GM21515 (cell line): ENCODE results near the gene ROBO2.

Experiments
- ATAC-seq: cut with Tn5 transposase; IDR thresholded peaks from one replicate; pipeline ENCODE4 v1.9.1; 2021; ENCODE audit not compliant: unreplicated experiment

Gene ROBO2

GRCh38 chr3:77626157-77626556, 586.3 kb downstream of the ROBO2 start:
- no peak for ATAC-seq

- ATAC-seq: no peak
Measured at GRCh38 chr3:77648214-77648613, 608.3 kb downstream of the ROBO2 start.

- ATAC-seq: no peak
Measured at GRCh38 chr3:77648664-77649063, 608.8 kb downstream of the ROBO2 start.

GRCh38 chr3:77652624-77653023, 612.7 kb downstream of the ROBO2 start:
- ATAC-seq: no peak

- no peak for ATAC-seq
Measured at GRCh38 chr3:77655396-77655795, 615.5 kb downstream of the ROBO2 start.

GRCh38 chr3:77660718-77661117, 620.8 kb downstream of the ROBO2 start:
- ATAC-seq: no peak

- no peak for ATAC-seq
Measured at GRCh38 chr3:77667901-77668300, 628.0 kb downstream of the ROBO2 start.

GRCh38 chr3:77668376-77668775, 628.5 kb downstream of the ROBO2 start:
- ATAC-seq: no peak

- no peak for ATAC-seq
Measured at GRCh38 chr3:77672016-77672415, 632.1 kb downstream of the ROBO2 start.

GRCh38 chr3:77682162-77682561, 642.3 kb downstream of the ROBO2 start:
- no peak for ATAC-seq

- no peak for ATAC-seq
Measured at GRCh38 chr3:77684115-77684514, 644.2 kb downstream of the ROBO2 start.

GRCh38 chr3:77685713-77686112, 645.8 kb downstream of the ROBO2 start:
- no peak for ATAC-seq

GRCh38 chr3:77686560-77686959, 646.7 kb downstream of the ROBO2 start:
- no peak for ATAC-seq

- ATAC-seq: no peak
Measured at GRCh38 chr3:77687545-77687944, 647.6 kb downstream of the ROBO2 start.

GRCh38 chr3:77690284-77690845, 650.5 kb downstream of the ROBO2 start:
- ATAC-seq: no peak

GRCh38 chr3:77693147-77693546, 653.2 kb downstream of the ROBO2 start:
- ATAC-seq: no peak

- no peak for ATAC-seq
Measured at GRCh38 chr3:77699125-77699691, 659.3 kb downstream of the ROBO2 start.
